H1 (cell line): ENCODE results near the gene TPT1. TPM values are rescaled to one million over a fixed set of nuclear protein-coding genes. Genes with fewer than 3 reads are reported as not detected.

Experiments
- CTCF ChIA-PET: fragments of 300-600 bp; sonication (Branson Sonifier 250); formaldehyde crosslinking; loops from one replicate; lab custom pipeline; 2021; ENCODE audit not compliant: partially characterized antibody; lab: Charles Lee
- POLR2A ChIA-PET: fragments of 300-600 bp; sonication (Branson Sonifier 250); formaldehyde crosslinking; loops from one replicate; lab custom pipeline; 2021; ENCODE audit warnings: inconsistent platforms; ENCODE audit not compliant: partially characterized antibody; lab: Charles Lee
- DNase-seq, 2 experiments: peaks; one replicate each; pipeline versions ENCODE4 v3.0.0 to v3.0.0-alpha.2; 2010 to 2022; ENCODE audit warnings: low spot score in 2 of 2, low read depth in 1 of 2, mixed read lengths in 1 of 2
- FAIRE-seq: peaks from 2 replicates; lab custom pipeline; 2011; peaks lifted over from hg19 to GRCh38; lab: Jason Lieb, UNC
- H2AFZ ChIP-seq: 2 replicates; pipeline ENCODE4 v1.8.1; 2012; ENCODE audit warnings: low read length, inconsistent platforms
- H2AK5ac ChIP-seq: 2 replicates; pipeline ENCODE4 v1.6.1; 2013; ENCODE audit warnings: low read depth, low read length
- H2BK120ac ChIP-seq: replicated peaks from 2 replicates; pipeline ENCODE3; 2013; ENCODE audit warnings: low read depth, low read length, inconsistent platforms
- H2BK12ac ChIP-seq: 2 replicates; pipeline ENCODE4 v1.6.1; 2013; ENCODE audit warnings: low read depth, low read length
- H2BK15ac ChIP-seq: 2 replicates; pipeline ENCODE4 v1.6.1; 2013; ENCODE audit warnings: low read length
- H2BK20ac ChIP-seq: 2 replicates; pipeline ENCODE4 v1.6.1; 2013; ENCODE audit warnings: low read length
- H2BK5ac ChIP-seq: 2 replicates; pipeline ENCODE4 v1.6.1; 2013; ENCODE audit warnings: low read depth, low read length
- H3K14ac ChIP-seq: 2 replicates; pipeline ENCODE4 v1.6.1; 2013; ENCODE audit warnings: inconsistent platforms; ENCODE audit not compliant: insufficient read length
- H3K18ac ChIP-seq: 2 replicates; pipeline ENCODE4 v1.6.1; 2013; ENCODE audit warnings: low read length; ENCODE audit errors: extremely low read depth
- H3K23ac ChIP-seq: 2 replicates; pipeline ENCODE4 v1.6.1; 2013; ENCODE audit warnings: inconsistent platforms; ENCODE audit not compliant: insufficient read length
- H3K23me2 ChIP-seq: 2 replicates; pipeline ENCODE4 v1.6.1; 2013; ENCODE audit warnings: low read depth, low read length
- H3K27ac ChIP-seq: 2 replicates; pipeline ENCODE4 v1.6.1; 2011; ENCODE audit warnings: low read depth, low read length, inconsistent platforms
- H3K27me3 ChIP-seq, 4 experiments: replicated peaks in 1 of 4; 1 replicate in 1 of 4; 2 replicates in 3 of 4; pipeline versions ENCODE4 v1.6.1 to v1.8.1; 2011 to 2013; ENCODE audit warnings: low read length in 3 of 4, mild to moderate bottlenecking in 3 of 4, inconsistent platforms in 2 of 4, mixed read lengths in 2 of 4, moderate library complexity in 1 of 4; ENCODE audit not compliant: control insufficient read depth in 3 of 4, insufficient read depth in 3 of 4; ENCODE audit errors: extremely low read depth in 1 of 4
- H3K36me3 ChIP-seq, 4 experiments: 2 replicates each; pipeline versions ENCODE4 v1.6.1 to v1.8.1; 2011 to 2013; ENCODE audit warnings: mild to moderate bottlenecking in 4 of 4, low read length in 3 of 4, moderate library complexity in 2 of 4, control low read depth in 1 of 4, inconsistent platforms in 1 of 4; ENCODE audit not compliant: insufficient read depth in 4 of 4, control insufficient read depth in 2 of 4
- H3K4ac ChIP-seq: replicated peaks from 2 replicates; pipeline ENCODE3; 2013; ENCODE audit warnings: low read length, low read depth, mixed read lengths, inconsistent platforms; ENCODE audit not compliant: insufficient read length
- H3K4me1 ChIP-seq, 4 experiments: replicated peaks in 1 of 4; 1 replicate in 1 of 4; 2 replicates in 3 of 4; pipeline versions ENCODE4 v1.6.1 to v1.8.1; 2011 to 2013; ENCODE audit warnings: low read length in 3 of 4, inconsistent platforms in 2 of 4, mixed read lengths in 1 of 4; ENCODE audit not compliant: insufficient read depth in 4 of 4, control insufficient read depth in 3 of 4
- H3K4me2 ChIP-seq, 2 experiments: 2 replicates each; pipeline versions ENCODE4 v1.6.1 to v1.8.1; 2011 to 2013; ENCODE audit warnings: low read depth in 2 of 2, low read length in 2 of 2, control low read depth in 1 of 2, inconsistent platforms in 1 of 2, mild to moderate bottlenecking in 1 of 2; ENCODE audit not compliant: insufficient read depth in 1 of 2
- H3K4me3 ChIP-seq, 4 experiments: fragments of 200-600, 300-600 bp in 1 of 4; sonication (generic), shearing (Covaris generic), sonication (Bioruptor Twin) in 1 of 4; 2 replicates each; pipeline versions ENCODE4 v1.5.1 to v1.8.1; 2011 to 2016; ENCODE audit warnings: low read length in 4 of 4, low read depth in 3 of 4, control low read depth in 2 of 4, inconsistent platforms in 2 of 4, mild to moderate bottlenecking in 2 of 4, mixed read lengths in 1 of 4, moderate library complexity in 1 of 4; ENCODE audit not compliant: insufficient read depth in 2 of 4; ENCODE audit errors: extremely low read depth in 1 of 4
- H3K56ac ChIP-seq: replicated peaks from 2 replicates; pipeline ENCODE3; 2013; ENCODE audit warnings: low read depth, mild to moderate bottlenecking, mixed read lengths, low read length, inconsistent platforms; ENCODE audit not compliant: insufficient read length
- H3K79me1 ChIP-seq: 2 replicates; pipeline ENCODE4 v1.6.1; 2013; ENCODE audit warnings: low read depth, low read length, control low read depth
- H3K79me2 ChIP-seq, 2 experiments: 2 replicates each; pipeline versions ENCODE4 v1.6.1 to v1.8.1; 2012 to 2013; ENCODE audit warnings: low read length in 2 of 2, mild to moderate bottlenecking in 2 of 2, inconsistent platforms in 1 of 2; ENCODE audit not compliant: insufficient read depth in 2 of 2, control insufficient read depth in 1 of 2
- H3K9ac ChIP-seq, 4 experiments: replicated peaks in 1 of 4; 1 replicate in 1 of 4; 2 replicates in 3 of 4; pipeline versions ENCODE4 v1.6.1 to v1.8.1; 2011 to 2013; ENCODE audit warnings: low read depth in 3 of 4, low read length in 3 of 4, control low read depth in 2 of 4, mild to moderate bottlenecking in 2 of 4, moderate library complexity in 2 of 4, inconsistent platforms in 1 of 4; ENCODE audit errors: extremely low read depth in 1 of 4
- H3K9me3 ChIP-seq, 2 experiments: 2 replicates each; pipeline versions ENCODE4 v1.6.1 to v1.8.1; 2012 to 2013; ENCODE audit warnings: mild to moderate bottlenecking in 2 of 2, moderate library complexity in 2 of 2, control low read depth in 1 of 2, inconsistent platforms in 1 of 2, low read depth in 1 of 2, low read length in 1 of 2, mixed read lengths in 1 of 2; ENCODE audit not compliant: insufficient read depth in 2 of 2
- H4K20me1 ChIP-seq, 2 experiments: replicated peaks in 1 of 2; 2 replicates each; pipeline versions ENCODE3 to v1.8.1; 2011 to 2013; ENCODE audit warnings: inconsistent platforms in 2 of 2, low read length in 2 of 2, mild to moderate bottlenecking in 1 of 2; ENCODE audit not compliant: insufficient read depth in 2 of 2, control insufficient read depth in 1 of 2
- H4K5ac ChIP-seq: 2 replicates; pipeline ENCODE4 v1.6.1; 2013; ENCODE audit warnings: low read length, low read depth, mixed read lengths, inconsistent platforms; ENCODE audit not compliant: insufficient read length
- H4K8ac ChIP-seq: 2 replicates; pipeline ENCODE4 v1.8.0; 2013; ENCODE audit warnings: mild to moderate bottlenecking, moderate library complexity, low read length, inconsistent platforms; ENCODE audit not compliant: insufficient read depth; ENCODE audit errors: extremely low read depth
- H4K91ac ChIP-seq: replicated peaks from 2 replicates; pipeline ENCODE3; 2013; ENCODE audit warnings: low read length, mixed read lengths, inconsistent platforms; ENCODE audit not compliant: insufficient read length
- BCL11A ChIP-seq, 2 experiments: IDR thresholded peaks; one replicate each; pipeline ENCODE4 v1.6.1; 2011; ENCODE audit warnings: low read depth in 2 of 2, low read length in 2 of 2, mild to moderate bottlenecking in 2 of 2
- CBX5 ChIP-seq: fragments of 300-800, 300-1000 bp; sonication (generic); IDR thresholded peaks from 2 replicates; pipeline ENCODE4 v1.7.1; 2016; ENCODE audit warnings: antibody characterized with exemption, low read length, low read depth
- CTBP2 ChIP-seq: IDR thresholded peaks from 2 replicates; pipeline ENCODE4 v1.7.0; 2011; ENCODE audit warnings: borderline replicate concordance, mild to moderate bottlenecking, moderate library complexity, mixed read lengths, low read length; ENCODE audit not compliant: insufficient read depth, insufficient read length
- EZH2 ChIP-seq: fragments of 200-600 bp; sonication (generic); IDR thresholded peaks from 2 replicates; pipeline ENCODE4 v1.7.1; 2012; ENCODE audit warnings: low read depth, mild to moderate bottlenecking, moderate library complexity, low read length, inconsistent platforms; ENCODE audit not compliant: severe bottlenecking
- HDAC2 ChIP-seq, 2 experiments: fragments of 300-600 bp in 1 of 2; sonication (generic) in 1 of 2; IDR thresholded peaks; 2 replicates each; pipeline ENCODE4 v1.6.1; 2011 to 2012; ENCODE audit warnings: low read depth in 2 of 2, low read length in 2 of 2, mild to moderate bottlenecking in 2 of 2, moderate library complexity in 2 of 2, borderline replicate concordance in 1 of 2, inconsistent platforms in 1 of 2
- JUND ChIP-seq: IDR thresholded peaks from 2 replicates; pipeline ENCODE4 v1.6.1; 2011; ENCODE audit warnings: mild to moderate bottlenecking, improper control_type of control experiment, low read length
- MAFK ChIP-seq: IDR thresholded peaks from 2 replicates; pipeline ENCODE4 v1.6.1; 2012; ENCODE audit warnings: low read depth, mild to moderate bottlenecking, improper control_type of control experiment, low read length
- NANOG ChIP-seq: IDR thresholded peaks from 2 replicates; pipeline ENCODE4 v1.6.1; 2011; ENCODE audit warnings: low read length, low read depth, mild to moderate bottlenecking, inconsistent platforms; ENCODE audit not compliant: insufficient read depth, poor library complexity, severe bottlenecking
- POLR2A ChIP-seq, 2 experiments: IDR thresholded peaks; 1 replicate in 1 of 2; 2 replicates in 1 of 2; pipeline ENCODE4 v1.6.1; 2011; ENCODE audit warnings: low read depth in 2 of 2, low read length in 2 of 2, mild to moderate bottlenecking in 2 of 2; ENCODE audit errors: control extremely low read depth in 1 of 2
- RXRA ChIP-seq: IDR thresholded peaks from 2 replicates; pipeline ENCODE4 v1.6.1; 2011; ENCODE audit warnings: low read depth, mild to moderate bottlenecking, low read length, moderate library complexity; ENCODE audit not compliant: insufficient read depth
- SIX5 ChIP-seq: IDR thresholded peaks from 2 replicates; pipeline ENCODE4 v1.6.1; 2011; ENCODE audit warnings: mild to moderate bottlenecking, low read depth, low read length
- SP2 ChIP-seq: IDR thresholded peaks from 2 replicates; pipeline ENCODE4 v1.6.1; 2012; ENCODE audit warnings: mild to moderate bottlenecking, low read length, inconsistent platforms
- SUZ12 ChIP-seq: fragments of 200-600 bp; sonication (generic); IDR thresholded peaks from 2 replicates; pipeline ENCODE4 v1.6.1; 2012; ENCODE audit warnings: mild to moderate bottlenecking, inconsistent platforms, low read length, moderate library complexity, mixed read lengths
- TCF12 ChIP-seq: IDR thresholded peaks from 2 replicates; pipeline ENCODE4 v1.6.1; 2011; ENCODE audit warnings: low read depth, mild to moderate bottlenecking, low read length
- YY1 ChIP-seq: IDR thresholded peaks from 2 replicates; pipeline ENCODE4 v1.6.1; 2011; ENCODE audit warnings: low read depth, mild to moderate bottlenecking, low read length
- WGBS, 2 experiments: shearing (Covaris generic) in 1 of 2; methylation state at CpG; one replicate each; pipeline versions ENCODE4 v1.1.6 to v1.1.7; 2013 to 2015; ENCODE audit warnings: low lambda C conversion rate in 2 of 2, mixed read lengths in 2 of 2, inconsistent platforms in 1 of 2, low coverage in 1 of 2, missing lambda C conversion rate in 1 of 2; ENCODE audit not compliant: insufficient replicate concordance in 2 of 2, insufficient coverage in 1 of 2, insufficient read length in 1 of 2; ENCODE audit errors: extremely low coverage in 1 of 2, missing lambda C conversion rate in 1 of 2; 5-methylcytosine and 5-hydroxymethylcytosine counted together
- polyA plus RNA-seq, 7 experiments: library from polyadenylated mRNA; depleted of rRNA in 3 of 7; stranded (reverse) in 5 of 7; unstranded in 2 of 7; fragments of >200 nt in 5 of 7; fragments of 200-250 nt in 2 of 7; gene quantifications; 1 replicate in 5 of 7; 2 replicates in 1 of 7; 4 replicates in 1 of 7; pipeline versions ENCODE4 v1.2.1 to v1.2.3, GENCODE V29; 2011 to 2013; ENCODE audit warnings: missing spikeins in 2 of 7, mixed read lengths in 2 of 7
- total RNA-seq: library from RNA; stranded (reverse); fragmentation: NEBNext Ultra II Directional; extraction: Animal tissue kit (Norgen Biotek cat#: 25700); gene quantifications from 2 replicates; pipeline ENCODE4 v1.2.1, GENCODE V29; 2021

The TPT1 gene
- total and polyA plus RNA-seq, 2 of the 8 experiments (the other 6 are each of a cell fraction or from before 2014, with no cell fraction given): 2,245 to 2,279 TPM

- Histone ChIP-seq H4K8ac (no peak overlapping the region), H3K23me2 (no peaks in the 10 kb centered on the region), H4K20me1 (peaks cover 0 to 2% of the 10 kb centered on the region in 2 experiments), H3K4me2 (no peak overlapping the region), H3K9me3 (no peaks in the 10 kb centered on the region), H2AFZ (no peak overlapping the region), H3K4me1 (peaks cover 0 to 2% (median under 1%) of the 10 kb centered on the region in 4 experiments; a peak in 4 of 7 replicates), H3K79me2 (no peaks in the 10 kb centered on the region), H3K4me3 (no peak overlapping the region), H3K56ac (no peak overlapping the region), H3K9ac (no peak overlapping the region), H4K91ac (no peak overlapping the region), H2BK15ac (no peak overlapping the region), H3K4ac (no peak overlapping the region), H4K5ac (no peak overlapping the region), H2AK5ac (no peak overlapping the region), H2BK120ac (no peak overlapping the region), H3K79me1 (no peaks in the 10 kb centered on the region), H2BK12ac (no peak overlapping the region), H3K18ac (no peak overlapping the region), H3K14ac (no peak overlapping the region), H3K36me3 (no peaks in the 10 kb centered on the region; a peak in 1 of 8 replicates), H3K23ac (no peak overlapping the region), H2BK5ac (no peak overlapping the region), H3K27me3 (no peaks in the 10 kb centered on the region), H2BK20ac (no peak overlapping the region), H3K27ac (no peak overlapping the region)
- WGBS, 2 experiments: 97% methylated on average over 5 of the region's 5 CpGs; no CpG with 5 or more reads in 1 of the 2 experiments
- POLR2A ChIA-PET: interaction anchor here (0.9 to 4.1 kb wide), 2 partner anchors 22 to 32 kb away, joined by 3 to 23 read pairs; partner anchors contain the start of gene TPT1
- CTCF ChIA-PET: interaction anchor here (0.6 to 12.3 kb wide), 6 partner anchors 19 to 310 kb away, joined by 3 to 164 read pairs (median 6); no protein-coding TSS in a partner anchor
- no peak for DNase-seq
- no peak for FAIRE-seq
- no peak for TF ChIP-seq SP2
- no peak for TF ChIP-seq TCF12
- no peak for TF ChIP-seq YY1
- no peak for TF ChIP-seq POLR2A (IDR thresholded peaks at IDR 0.05; ENCODE audit: control extremely low read depth in 1 of 2, low read depth in 2 of 2, low read length in 2 of 2)
- TF ChIP-seq RXRA: no peak
- no peak for TF ChIP-seq BCL11A (IDR thresholded peaks at IDR 0.05; ENCODE audit: low read depth in 2 of 2, low read length in 2 of 2)
- no peak for TF ChIP-seq CBX5
- TF ChIP-seq SUZ12: no peak
- no peak for TF ChIP-seq HDAC2 (IDR thresholded peaks at IDR 0.05; ENCODE audit: borderline replicate concordance in 1 of 2, low read depth in 2 of 2, low read length in 2 of 2)
- no peak for TF ChIP-seq EZH2
- no peak for TF ChIP-seq SIX5
- no peak for TF ChIP-seq MAFK
- no peak for TF ChIP-seq CTBP2
- TF ChIP-seq JUND: no peak
- TF ChIP-seq NANOG: no peak
Measured at GRCh38 chr13:45373162-45373547, 32.2 kb upstream of the TPT1 start.
